IMR-90 (cell line): ENCODE data around the gene HECTD2. TPM values are rescaled to one million over a fixed set of nuclear protein-coding genes. Genes with fewer than 3 reads are reported as not detected.
"Not testable (repeated sequence)": the region's sequence is repeated elsewhere in the genome, so short reads cannot be mapped to it uniquely, and the experiment has no call there.

Experiments
- ATAC-seq: fragments of 200-7000 bp; cut with Tn5 transposase; 2 replicates; pipeline ENCODE4 v1.9.1; 2020; ENCODE audit warnings: low read depth, mild to moderate bottlenecking, moderate library complexity
- BruUV-seq: library from RNA; stranded (reverse); fragments of 400-500 nt; replicated peaks from 2 replicates; lab custom pipeline; 2021; lab: Mats Ljungman, UMichigan
- CTCF ChIA-PET: fragments of 300-600 bp; formaldehyde crosslinking; extraction: SDS; loops from one replicate; lab custom pipeline; 2021; ENCODE audit warnings: antibody characterized with exemption; lab: Yijun Ruan, JAX
- POLR2A ChIA-PET: fragments of 300-600 bp; sonication (Branson Sonifier 250); formaldehyde crosslinking; loops from one replicate; lab custom pipeline; 2022; ENCODE audit warnings: antibody characterized with exemption; ENCODE audit not compliant: unreplicated experiment; lab: Charles Lee
- DNase-seq: peaks from one replicate; pipeline ENCODE4 v3.0.0; 2013
- H2AFZ ChIP-seq: replicated peaks from 2 replicates; pipeline ENCODE3; 2013; ENCODE audit warnings: low read length, mild to moderate bottlenecking; ENCODE audit not compliant: poor library complexity
- H2AK5ac ChIP-seq: 2 replicates; pipeline ENCODE4 v1.6.1; 2013; ENCODE audit warnings: low read depth, low read length, inconsistent platforms
- H2AK9ac ChIP-seq: replicated peaks from 2 replicates; pipeline ENCODE3; 2013; ENCODE audit warnings: mild to moderate bottlenecking, low read depth, low read length, moderate library complexity; ENCODE audit not compliant: poor library complexity
- H2BK120ac ChIP-seq: 2 replicates; pipeline ENCODE4 v1.6.1; 2013; ENCODE audit warnings: low read depth, low read length, inconsistent platforms
- H2BK15ac ChIP-seq: 3 replicates; pipeline ENCODE4 v1.6.1; 2013; ENCODE audit warnings: low read depth, low read length, inconsistent platforms
- H2BK20ac ChIP-seq: 2 replicates; pipeline ENCODE4 v1.6.1; 2013; ENCODE audit warnings: low read depth, mild to moderate bottlenecking, inconsistent platforms, low read length, moderate library complexity
- H2BK5ac ChIP-seq: 2 replicates; pipeline ENCODE4 v1.6.1; 2013; ENCODE audit warnings: mild to moderate bottlenecking, low read depth, low read length, inconsistent platforms; ENCODE audit not compliant: poor library complexity, severe bottlenecking
- H3K14ac ChIP-seq: replicated peaks from 2 replicates; pipeline ENCODE4 v1.6.1; 2013; ENCODE audit warnings: low read depth, low read length, inconsistent platforms
- H3K18ac ChIP-seq: 2 replicates; pipeline ENCODE4 v1.6.1; 2013; ENCODE audit warnings: low read depth, low read length, control low read depth
- H3K23ac ChIP-seq: 2 replicates; pipeline ENCODE4 v1.6.1; 2013; ENCODE audit warnings: low read depth, low read length, inconsistent platforms
- H3K27ac ChIP-seq: 2 replicates; pipeline ENCODE4 v1.5.1; 2013; ENCODE audit warnings: mild to moderate bottlenecking, control low read depth, low read length; ENCODE audit not compliant: insufficient read depth
- H3K27me3 ChIP-seq: 2 replicates; pipeline ENCODE4 v1.6.1; 2013; ENCODE audit warnings: low read length; ENCODE audit not compliant: control insufficient read depth, insufficient read depth
- H3K36me3 ChIP-seq: 2 replicates; pipeline ENCODE4 v1.6.1; 2013; ENCODE audit warnings: low read length, mixed read lengths; ENCODE audit not compliant: control insufficient read depth, insufficient read depth
- H3K4ac ChIP-seq: 2 replicates; pipeline ENCODE4 v1.6.1; 2013; ENCODE audit warnings: low read depth, low read length, inconsistent platforms
- H3K4me1 ChIP-seq: 2 replicates; pipeline ENCODE4 v1.6.1; 2013; ENCODE audit warnings: low read length, mixed read lengths; ENCODE audit not compliant: control insufficient read depth, insufficient read depth
- H3K4me2 ChIP-seq: 2 replicates; pipeline ENCODE4 v1.6.1; 2013; ENCODE audit warnings: low read depth, mild to moderate bottlenecking, control low read depth, low read length, moderate library complexity
- H3K4me3 ChIP-seq: 2 replicates; pipeline ENCODE4 v1.5.1; 2013; ENCODE audit warnings: low read depth, mild to moderate bottlenecking, control low read depth, low read length, moderate library complexity; ENCODE audit not compliant: insufficient read depth
- H3K56ac ChIP-seq: 2 replicates; pipeline ENCODE4 v1.6.1; 2013; ENCODE audit warnings: low read length, inconsistent platforms; ENCODE audit not compliant: insufficient read depth; ENCODE audit errors: extremely low read depth
- H3K79me1 ChIP-seq, 2 experiments: 2 replicates each; pipeline ENCODE4 v1.6.1; 2013; ENCODE audit warnings: low read length in 2 of 2, inconsistent platforms in 1 of 2, low read depth in 1 of 2
- H3K9ac ChIP-seq: 2 replicates; pipeline ENCODE4 v1.6.1; 2013; ENCODE audit warnings: low read depth, low read length, control low read depth
- H3K9me1 ChIP-seq: 2 replicates; pipeline ENCODE4 v1.6.1; 2013; ENCODE audit warnings: low read length, inconsistent platforms; ENCODE audit not compliant: insufficient read depth
- H3K9me3 ChIP-seq: 2 replicates; pipeline ENCODE4 v1.6.1; 2013; ENCODE audit warnings: low read length; ENCODE audit not compliant: control insufficient read depth, insufficient read depth
- H4K20me1 ChIP-seq: 2 replicates; pipeline ENCODE4 v1.6.1; 2013; ENCODE audit warnings: low read length, inconsistent platforms; ENCODE audit not compliant: insufficient read depth
- H4K5ac ChIP-seq: 2 replicates; pipeline ENCODE4 v1.6.1; 2013; ENCODE audit warnings: mild to moderate bottlenecking, low read depth, low read length, control low read depth
- H4K8ac ChIP-seq, 2 experiments: 2 replicates each; pipeline ENCODE4 v1.6.1; 2013; ENCODE audit warnings: low read depth in 2 of 2, low read length in 2 of 2, control low read depth in 1 of 2, inconsistent platforms in 1 of 2
- H4K91ac ChIP-seq: 2 replicates; pipeline ENCODE4 v1.6.1; 2013; ENCODE audit warnings: low read depth, low read length, inconsistent platforms; ENCODE audit not compliant: insufficient read depth
- CHD1 ChIP-seq: IDR thresholded peaks from 2 replicates; pipeline ENCODE4 v1.6.1; 2012; ENCODE audit warnings: low read depth, low read length, improper control_type of control experiment
- FOS ChIP-seq: fragments of 150-350 bp; IDR thresholded peaks from 2 replicates; pipeline ENCODE4 v1.6.1; 2016; ENCODE audit warnings: low read depth, low read length
- NFE2L2 ChIP-seq: fragments of 150-350 bp; IDR thresholded peaks from 2 replicates; pipeline ENCODE4 v1.6.1; 2016; ENCODE audit warnings: low read depth, mild to moderate bottlenecking, low read length
- POLR2A ChIP-seq: IDR thresholded peaks from 2 replicates; pipeline ENCODE4 v1.6.1; 2012; ENCODE audit warnings: mild to moderate bottlenecking, low read depth, low read length
- RFX5 ChIP-seq: IDR thresholded peaks from 2 replicates; pipeline ENCODE4 v1.8.0; 2012; ENCODE audit warnings: low read depth, mild to moderate bottlenecking, low read length, moderate library complexity
- WGBS, 2 experiments: methylation state at CpG; one replicate each; pipeline versions ENCODE4 v1.1.5 to v1.1.7; 2013; ENCODE audit warnings: missing lambda C conversion rate in 2 of 2; ENCODE audit not compliant: insufficient read length in 1 of 2; ENCODE audit errors: extremely low coverage in 2 of 2; 5-methylcytosine and 5-hydroxymethylcytosine counted together
- dilution Hi-C: fragments of 300-500 bp; cut with HindIII; formaldehyde crosslinking; loops from one replicate; pipeline ENCODE4 v1.14.3; 2018; ENCODE audit warnings: low sequenced_read_pairs; ENCODE audit not compliant: unreplicated experiment
- in situ Hi-C: fragments of 300-500 bp; cut with MboI; formaldehyde crosslinking; loops from 3 replicates; pipeline ENCODE4 v1.14.3; 2019; ENCODE audit warnings: low sequenced_read_pairs, inconsistent platforms, mixed read lengths
- intact Hi-C: fragments of 100-400 bp; cut with micrococcal nuclease; formaldehyde crosslinking; loops from 2 replicates; pipeline ENCODE4 v1.10.0; 2022
- polyA plus RNA-seq, 3 experiments: library from polyadenylated mRNA; depleted of rRNA; stranded (reverse); fragments of >200 nt; gene quantifications; 2 replicates each; pipeline ENCODE4 v1.2.3, GENCODE V29; 2012; ENCODE audit warnings: low replicate concordance in 1 of 3
- total RNA-seq: library from RNA; depleted of rRNA; stranded (reverse); fragments of >200 nt; gene quantifications from 2 replicates; pipeline ENCODE4 v1.2.3, GENCODE V29; 2012
- TF ChIP-seq, protein P1 (sequence below): fragments of 150-350 bp; IDR thresholded peaks from 2 replicates; pipeline ENCODE4 v1.6.1; 2016; ENCODE audit warnings: low read depth, mild to moderate bottlenecking, low read length, moderate library complexity, borderline replicate concordance

The HECTD2 gene
- total and polyA plus RNA-seq, 2 of the 4 experiments (the other 2 are of a cell fraction): 5.2 to 5.9 TPM

DNA sequence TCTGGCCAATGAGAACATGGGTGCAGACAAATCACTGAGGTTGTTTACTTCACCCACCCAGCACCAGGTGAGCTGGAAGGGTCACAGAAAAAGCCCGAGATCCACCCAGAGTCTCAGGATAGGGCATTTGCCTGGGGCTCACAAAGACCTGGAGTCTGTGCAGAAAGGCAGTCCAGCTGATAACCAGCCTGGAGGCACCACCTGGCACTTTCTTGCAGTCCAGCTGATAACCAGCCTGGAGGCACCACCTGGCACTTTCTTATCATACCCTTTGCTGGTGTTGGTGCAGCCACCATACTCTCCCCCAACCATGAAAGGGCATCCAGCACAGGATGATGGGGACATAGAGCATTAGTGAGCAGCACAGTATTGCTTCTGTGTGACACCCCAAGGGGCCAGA lies 118.6 kb downstream of the HECTD2 start:
- ChIA-PET POLR2A (interaction anchor here (0.5 kb wide), 1 partner anchor 407 kb away, joined by 3 read pairs; no protein-coding TSS in a partner anchor), CTCF (no interaction called here)
- no peaks in the 10 kb centered on the region for H3K36me3 ChIP-seq
- no peak overlapping the region for H3K4me2 ChIP-seq
- no peak overlapping the region for H4K8ac ChIP-seq
- H3K27me3 ChIP-seq: no peaks in the 10 kb centered on the region; the same call in 1 of the 2 replicates
- H3K9ac ChIP-seq: no peak overlapping the region
- no peaks in the 10 kb centered on the region for H4K20me1 ChIP-seq
- H3K79me1 ChIP-seq: no peaks in the 10 kb centered on the region
- dilution Hi-C loops (no loop called here), in situ Hi-C loops (no loop called here), intact Hi-C loops (no loop called here)
- H3K9me1 ChIP-seq: no peaks in the 10 kb centered on the region
- no peak overlapping the region for H2AFZ ChIP-seq
- no peak overlapping the region for H3K4ac ChIP-seq
- no peak for ATAC-seq
- no peak overlapping the region for H3K4me3 ChIP-seq
- no peak overlapping the region for H2AK9ac ChIP-seq
- no peak overlapping the region for H3K14ac ChIP-seq
- no peak overlapping the region for H3K23ac ChIP-seq
- TF ChIP-seq RFX5 (no peak), POLR2A (no peak), CHD1 (no peak), NFE2L2 (no peak), FOS (no peak)
- TF ChIP-seq, protein P1, sequence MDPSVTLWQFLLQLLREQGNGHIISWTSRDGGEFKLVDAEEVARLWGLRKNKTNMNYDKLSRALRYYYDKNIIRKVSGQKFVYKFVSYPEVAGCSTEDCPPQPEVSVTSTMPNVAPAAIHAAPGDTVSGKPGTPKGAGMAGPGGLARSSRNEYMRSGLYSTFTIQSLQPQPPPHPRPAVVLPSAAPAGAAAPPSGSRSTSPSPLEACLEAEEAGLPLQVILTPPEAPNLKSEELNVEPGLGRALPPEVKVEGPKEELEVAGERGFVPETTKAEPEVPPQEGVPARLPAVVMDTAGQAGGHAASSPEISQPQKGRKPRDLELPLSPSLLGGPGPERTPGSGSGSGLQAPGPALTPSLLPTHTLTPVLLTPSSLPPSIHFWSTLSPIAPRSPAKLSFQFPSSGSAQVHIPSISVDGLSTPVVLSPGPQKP: no peak
- H2AK5ac ChIP-seq: no peak overlapping the region
- H4K5ac ChIP-seq: no peak overlapping the region
- no peak overlapping the region for H2BK15ac ChIP-seq
- no peak overlapping the region for H3K27ac ChIP-seq
- BruUV-seq: no TSS peak
- no peak overlapping the region for H2BK5ac ChIP-seq
- H3K4me1 ChIP-seq: no peaks in the 10 kb centered on the region
- no peak overlapping the region for H2BK120ac ChIP-seq
- no peak for DNase-seq
- WGBS, 2 experiments: no CpG with 5 or more reads among the region's 1 CpG
- no peak overlapping the region for H4K91ac ChIP-seq
- H3K56ac ChIP-seq: no peak overlapping the region
- H3K9me3 ChIP-seq: no peaks in the 10 kb centered on the region
- H2BK20ac ChIP-seq: no peak overlapping the region
- no peak overlapping the region for H3K18ac ChIP-seq

- H3K14ac ChIP-seq, H4K20me1 ChIP-seq, H3K56ac ChIP-seq, H2BK120ac ChIP-seq, BruUV-seq, H2AK5ac ChIP-seq, H3K4me2 ChIP-seq, H3K23ac ChIP-seq, H3K4me3 ChIP-seq, DNase-seq, H3K9ac ChIP-seq, H4K91ac ChIP-seq, dilution Hi-C loops, H4K5ac ChIP-seq, H3K79me1 ChIP-seq, H2AK9ac ChIP-seq, POLR2A ChIA-PET, ATAC-seq, H3K4ac ChIP-seq, H4K8ac ChIP-seq, H3K36me3 ChIP-seq, H3K4me1 ChIP-seq, H3K9me3 ChIP-seq, intact Hi-C loops, H3K27me3 ChIP-seq, H2BK5ac ChIP-seq, H2BK15ac ChIP-seq, in situ Hi-C loops, H3K18ac ChIP-seq, H2BK20ac ChIP-seq, H3K9me1 ChIP-seq, CTCF ChIA-PET, H3K27ac ChIP-seq, H2AFZ ChIP-seq: not testable (repeated sequence)
- no CpG with 5 or more reads among the region's 1 CpG for WGBS, 2 experiments
These were observed 124.6 kb downstream of the HECTD2 start for GRCh38 chr10:91534789-91535188.
